Osteoblast (primary cell): Measurements from ENCODE around the gene TBC1D24. TPM values are rescaled to one million over a fixed set of nuclear protein-coding genes. Genes with fewer than 3 reads are reported as not detected.

Experiments
- DNase-seq: peaks from one replicate; pipeline ENCODE4 v3.0.0; 2011; ENCODE audit warnings: low spot score, mixed read lengths; ENCODE audit not compliant: insufficient read length; ENCODE audit errors: missing footprints
- H2AFZ ChIP-seq: 2 replicates; pipeline ENCODE4 v1.6.0; 2011; ENCODE audit warnings: mild to moderate bottlenecking, low read length
- H3K27ac ChIP-seq: 2 replicates; pipeline ENCODE4 v1.5.1; 2011; ENCODE audit warnings: mild to moderate bottlenecking, low read depth, low read length, moderate library complexity
- H3K27me3 ChIP-seq: 2 replicates; pipeline ENCODE4 v1.6.0; 2012; ENCODE audit warnings: mild to moderate bottlenecking, control low read depth, inconsistent platforms, low read length, moderate library complexity; ENCODE audit not compliant: insufficient read depth
- H3K36me3 ChIP-seq: 2 replicates; pipeline ENCODE4 v1.5.1; 2011; ENCODE audit warnings: mild to moderate bottlenecking, low read length, control low read depth, moderate library complexity; ENCODE audit not compliant: insufficient read depth
- H3K4me1 ChIP-seq: 2 replicates; pipeline ENCODE4 v1.5.1; 2011; ENCODE audit warnings: mild to moderate bottlenecking, low read length, control low read depth, moderate library complexity; ENCODE audit not compliant: insufficient read depth
- H3K4me2 ChIP-seq: 2 replicates; pipeline ENCODE4 v1.6.0; 2011; ENCODE audit warnings: mild to moderate bottlenecking, low read length; ENCODE audit not compliant: insufficient read depth
- H3K4me3 ChIP-seq: fragments of 200-600 bp; sonication (generic); 3 replicates; pipeline ENCODE4 v1.5.1; 2012; ENCODE audit warnings: mild to moderate bottlenecking, low read length, inconsistent platforms; ENCODE audit not compliant: insufficient read depth
- H3K79me2 ChIP-seq: 2 replicates; pipeline ENCODE4 v1.6.0; 2012; ENCODE audit warnings: mild to moderate bottlenecking, low read length, control low read depth, inconsistent platforms; ENCODE audit not compliant: insufficient read depth
- H3K9me3 ChIP-seq: 2 replicates; pipeline ENCODE4 v1.5.1; 2011; ENCODE audit warnings: low read depth, low read length, control low read depth
- H4K20me1 ChIP-seq: 2 replicates; pipeline ENCODE4 v1.6.0; 2012; ENCODE audit warnings: mild to moderate bottlenecking, low read length, control low read depth; ENCODE audit not compliant: insufficient read depth
- CTCF ChIP-seq: IDR thresholded peaks from 2 replicates; pipeline ENCODE4 v1.5.1; 2011; ENCODE audit warnings: mild to moderate bottlenecking, low read depth, low read length, moderate library complexity; ENCODE audit errors: extremely low read depth
- total RNA-seq: library from RNA; depleted of rRNA; stranded (reverse); fragments of >200 nt; gene quantifications from 2 replicates; pipeline ENCODE4 v1.2.3, GENCODE V29; 2012

TBC1D24 gene
- total RNA-seq, 1 donor = 16.6 TPM

GRCh38 chr16:2459647-2460390 is 15.1 kb upstream of the TBC1D24 start, which contains the start of gene TEDC2:
TSS of gene TEDC2 (plus strand) at chr16:2460109. CDS start at chr16:2460145, 36 bp downstream.
- H3K36me3 ChIP-seq = peaks cover 26% of the 10 kb centered on the region
- TF ChIP-seq CTCF = no peak

GRCh38 chr16:2460391-2460713 is 14.6 kb upstream of the TBC1D24 start:
- H4K20me1 ChIP-seq = no peaks in the 10 kb centered on the region

More at GRCh38 chr16:2459647-2460390, 15.1 kb upstream of the TBC1D24 start, which contains the start of gene TEDC2:
- peak within 1 kb of the TSS; percentile 81 for H3K4me3 ChIP-seq
- H2AFZ ChIP-seq = peak within 1 kb of the TSS; percentile 90
- H3K4me2 ChIP-seq = peak within 1 kb of the TSS; percentile 97
- no peaks in the 10 kb centered on the region for H4K20me1 ChIP-seq
- no peaks in the 10 kb centered on the region for H3K79me2 ChIP-seq
- H3K27ac ChIP-seq = peak within 1 kb of the TSS; percentile 58
- no peaks in the 10 kb centered on the region for H3K27me3 ChIP-seq
- H3K4me1 ChIP-seq = peaks cover 8% of the 10 kb centered on the region
- peak; percentile 100 for DNase-seq
- H3K9me3 ChIP-seq = no peaks in the 10 kb centered on the region

GRCh38 chr16:2460916-2461315 is 14.0 kb upstream of the TBC1D24 start:
- Histone ChIP-seq H3K4me3 (peak overlapping the region; percentile 81), H3K27ac (no peak overlapping the region), H3K4me1 (peaks cover 8% of the 10 kb centered on the region), H3K4me2 (peak overlapping the region; percentile 97), H3K79me2 (no peaks in the 10 kb centered on the region), H3K9me3 (no peaks in the 10 kb centered on the region), H3K27me3 (no peaks in the 10 kb centered on the region), H3K36me3 (peaks cover 17% of the 10 kb centered on the region), H4K20me1 (no peaks in the 10 kb centered on the region), H2AFZ (no peak overlapping the region)
- DNase-seq = no peak
- TF ChIP-seq CTCF = no peak

More at GRCh38 chr16:2460391-2460713, 14.6 kb upstream of the TBC1D24 start:
- peaks cover 22% of the 10 kb centered on the region for H3K36me3 ChIP-seq
- no peaks in the 10 kb centered on the region for H3K9me3 ChIP-seq
- H3K79me2 ChIP-seq = no peaks in the 10 kb centered on the region
- H3K27ac ChIP-seq = no peak overlapping the region
- TF ChIP-seq CTCF = no peak
- H3K27me3 ChIP-seq = no peaks in the 10 kb centered on the region
- peak overlapping the region; percentile 97 for H3K4me2 ChIP-seq
- no peak for DNase-seq
- peak overlapping the region; percentile 81 for H3K4me3 ChIP-seq
- H2AFZ ChIP-seq = peak overlapping the region; percentile 56
- peaks cover 8% of the 10 kb centered on the region for H3K4me1 ChIP-seq

- H2AFZ ChIP-seq = no peak overlapping the region
- peaks cover 4% of the 10 kb centered on the region for H3K36me3 ChIP-seq
- no peak for DNase-seq
- no peaks in the 10 kb centered on the region for H3K79me2 ChIP-seq
- H3K27ac ChIP-seq = no peak overlapping the region
- no peak overlapping the region for H3K4me3 ChIP-seq
- no peak for TF ChIP-seq CTCF
- no peaks in the 10 kb centered on the region for H4K20me1 ChIP-seq
- H3K27me3 ChIP-seq = no peaks in the 10 kb centered on the region
- peaks cover 10% of the 10 kb centered on the region for H3K4me1 ChIP-seq
- H3K4me2 ChIP-seq = no peak overlapping the region
- H3K9me3 ChIP-seq = no peaks in the 10 kb centered on the region
Observed at GRCh38 chr16:2462031-2462866, 12.7 kb upstream of the TBC1D24 start.
